Muscle of back (tissue), 11 donors: Measurements from ENCODE around the gene SPTBN1. TPM values are rescaled to one million over a fixed set of nuclear protein-coding genes. Genes with fewer than 3 reads are reported as not detected.

Source experiments
- DNase-seq, 3 donors: peaks; one replicate each; pipeline versions ENCODE4 v3.0.0 to v3.0.0-alpha.2; 2013
- polyA plus RNA-seq, 10 donors: library from polyadenylated mRNA; unstranded; fragments of 120-200 nt; gene quantifications; one replicate each; pipeline ENCODE4 v1.2.1, GENCODE V29; 2013; ENCODE audit not compliant: insufficient read length in 10 of 10

Gene SPTBN1
- polyA plus RNA-seq, 10 donors: 223 to 358 (median 266) TPM

DNA sequence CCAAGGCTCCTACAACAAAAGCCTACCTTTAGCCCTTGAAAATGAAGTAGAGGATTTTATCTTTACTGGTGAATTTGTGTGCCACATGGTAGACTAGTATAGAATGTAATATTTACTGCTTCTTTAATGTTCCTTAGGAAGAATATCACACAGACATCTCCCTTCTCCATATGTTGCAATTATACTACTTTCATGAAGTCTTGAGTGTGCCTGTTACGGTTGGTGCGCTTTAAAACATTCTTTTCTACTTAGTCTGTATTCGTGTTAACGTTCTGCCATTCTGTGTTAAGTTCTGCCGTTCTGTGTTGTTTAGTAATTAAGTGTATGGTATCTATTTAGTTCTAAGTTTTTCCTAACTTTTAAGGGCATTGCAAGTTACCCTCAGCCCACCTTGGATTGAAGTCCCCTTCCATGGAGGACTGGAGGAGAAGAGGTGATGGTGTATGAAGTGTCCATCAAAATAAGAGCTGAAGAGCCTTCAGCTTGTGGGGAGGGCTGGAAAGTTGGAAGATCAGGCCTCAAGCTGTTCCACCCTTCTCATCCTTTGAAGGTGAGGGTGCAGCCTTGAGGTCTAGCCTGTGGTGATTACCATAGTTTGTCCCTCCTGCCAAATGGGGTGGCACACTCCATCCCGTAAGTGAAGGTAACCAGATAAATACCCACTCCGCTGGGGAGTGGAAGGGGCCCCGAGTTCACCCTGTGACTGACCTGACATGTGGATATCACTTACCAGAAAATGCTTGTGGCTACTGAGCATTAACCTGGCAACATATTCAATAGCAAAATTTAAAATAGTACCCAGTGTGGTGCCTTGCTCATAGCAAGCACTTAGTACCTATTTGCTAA, 131.3 kb downstream of the SPTBN1 start:
- DNase-seq: no peak

- DNase-seq: no peak
These were observed 132.2 kb downstream of the SPTBN1 start for GRCh38 chr2:54588244-54588899.

GRCh38 chr2:54589038-54589339, 132.9 kb downstream of the SPTBN1 start:
- no peak for DNase-seq

GRCh38 chr2:54589340-54590215, 133.5 kb downstream of the SPTBN1 start:
- DNase-seq: no peak

- no peak for DNase-seq
These were observed 134.3 kb downstream of the SPTBN1 start for GRCh38 chr2:54590216-54591120.

DNA sequence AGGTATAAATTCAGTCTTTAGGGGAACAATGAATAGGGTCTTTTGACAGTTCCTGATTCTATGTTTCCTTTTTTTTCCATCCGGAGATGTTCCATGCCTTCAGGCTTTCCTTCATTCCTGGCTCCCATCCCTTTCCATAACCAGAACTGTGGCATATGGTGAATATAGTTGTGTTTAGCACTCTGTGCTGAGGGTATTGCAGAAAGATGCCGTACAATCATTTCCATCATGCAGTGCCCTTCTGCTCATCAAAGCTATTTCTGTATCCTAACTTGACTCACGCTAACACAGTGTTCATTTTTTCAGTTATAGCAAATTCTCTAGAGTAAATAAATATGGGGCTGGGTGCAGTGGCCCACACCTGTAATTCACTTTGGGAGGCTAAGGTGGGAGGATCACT, 135.4 kb downstream of the SPTBN1 start:
- no peak for DNase-seq

DNA sequence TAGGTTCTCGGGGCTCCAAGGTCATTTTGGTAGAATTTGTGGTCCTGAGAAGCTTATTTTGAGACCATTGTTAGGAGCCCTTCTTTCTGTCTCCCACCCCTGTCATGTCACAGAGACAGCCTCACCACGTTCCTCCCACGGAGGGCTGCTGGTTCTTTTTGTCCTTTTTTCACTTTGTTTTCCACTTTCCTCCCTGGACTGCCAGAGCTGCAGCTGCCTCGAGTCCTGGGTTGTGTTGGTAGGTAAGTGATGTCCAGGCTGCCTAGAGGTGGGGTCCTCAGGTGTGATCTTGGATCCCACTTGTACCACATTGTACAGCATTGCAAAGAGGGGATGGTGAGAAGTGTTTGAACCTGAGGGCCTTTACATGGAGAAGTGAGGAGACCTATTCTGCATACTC, 137.1 kb downstream of the SPTBN1 start:
- DNase-seq: no peak

GRCh38 chr2:54594048-54594447, 137.9 kb downstream of the SPTBN1 start:
- DNase-seq: no peak

DNA sequence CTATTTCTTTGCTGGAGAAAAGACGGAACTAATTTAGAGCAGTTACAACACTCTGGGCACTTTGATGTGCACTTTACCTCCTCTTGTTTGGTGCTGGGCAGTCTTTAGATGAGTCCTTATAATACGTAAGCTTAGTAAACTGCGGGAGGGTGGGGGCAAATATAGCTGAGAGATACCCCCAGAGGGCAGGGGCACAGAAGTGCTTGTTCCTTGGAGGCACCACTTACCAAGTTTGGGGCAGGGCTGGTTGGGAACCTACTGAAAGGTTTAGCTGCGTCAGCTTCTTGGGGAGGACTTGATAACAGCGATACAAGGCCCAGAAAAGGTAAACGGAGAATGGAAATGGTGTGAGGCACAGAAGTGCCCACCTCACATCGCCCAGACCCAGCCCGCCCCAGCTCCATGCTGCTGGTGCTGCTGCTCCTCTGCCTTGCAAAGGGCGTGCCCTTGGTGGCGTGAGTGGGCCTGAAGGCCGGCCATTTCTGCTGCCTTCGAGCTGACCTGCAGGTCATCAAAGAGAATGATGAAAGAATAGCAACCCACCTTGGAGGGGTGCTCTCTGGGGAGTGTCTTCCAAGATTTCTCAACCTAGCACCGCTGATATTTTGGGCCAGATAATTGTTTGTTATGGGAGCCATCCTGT, 139.2 kb downstream of the SPTBN1 start:
- DNase-seq: no peak

DNA sequence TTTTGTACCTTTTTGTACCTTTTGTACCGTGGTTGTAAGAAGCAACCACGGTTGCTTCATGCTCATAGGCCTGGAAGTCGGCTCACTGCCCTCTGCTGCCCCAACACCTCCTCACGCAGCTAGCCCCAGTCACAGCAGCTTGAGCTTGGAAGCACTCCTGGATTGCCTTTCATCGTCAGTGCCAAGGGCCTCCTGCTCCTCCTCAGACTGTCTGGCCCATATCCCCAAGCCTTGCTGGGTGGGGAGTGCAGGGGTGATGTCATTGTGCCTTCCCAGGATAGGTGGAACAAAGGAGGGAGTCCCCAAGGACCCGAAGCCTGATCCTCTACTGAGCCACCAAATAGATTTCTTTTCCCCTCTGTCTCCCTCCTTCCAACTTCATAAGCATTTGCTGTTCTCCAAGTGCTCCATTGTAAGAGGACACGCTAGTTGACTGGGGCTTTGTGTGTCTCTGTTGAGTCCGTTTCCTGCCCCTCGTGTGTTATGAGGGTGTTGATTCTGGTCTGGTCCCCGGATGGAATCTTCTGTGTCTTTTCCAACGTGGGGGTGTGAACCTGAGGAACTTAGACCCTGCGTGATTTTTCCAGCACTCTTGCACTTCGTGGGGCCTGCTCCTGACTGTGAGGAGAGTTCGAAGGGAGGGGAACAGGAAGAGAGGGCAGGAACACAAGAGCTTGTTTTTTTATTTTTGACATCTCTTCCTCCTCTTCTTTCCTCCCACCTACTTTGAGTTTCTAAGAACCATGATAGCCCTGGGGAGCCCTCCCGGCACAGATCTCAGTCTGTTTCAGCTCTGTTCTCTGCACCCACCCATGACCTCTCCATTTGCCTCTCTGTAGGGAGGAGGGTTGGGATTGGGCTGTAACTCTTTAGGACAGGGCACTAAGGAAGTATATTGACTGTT, 140.1 kb downstream of the SPTBN1 start:
- DNase-seq: no peak

DNA sequence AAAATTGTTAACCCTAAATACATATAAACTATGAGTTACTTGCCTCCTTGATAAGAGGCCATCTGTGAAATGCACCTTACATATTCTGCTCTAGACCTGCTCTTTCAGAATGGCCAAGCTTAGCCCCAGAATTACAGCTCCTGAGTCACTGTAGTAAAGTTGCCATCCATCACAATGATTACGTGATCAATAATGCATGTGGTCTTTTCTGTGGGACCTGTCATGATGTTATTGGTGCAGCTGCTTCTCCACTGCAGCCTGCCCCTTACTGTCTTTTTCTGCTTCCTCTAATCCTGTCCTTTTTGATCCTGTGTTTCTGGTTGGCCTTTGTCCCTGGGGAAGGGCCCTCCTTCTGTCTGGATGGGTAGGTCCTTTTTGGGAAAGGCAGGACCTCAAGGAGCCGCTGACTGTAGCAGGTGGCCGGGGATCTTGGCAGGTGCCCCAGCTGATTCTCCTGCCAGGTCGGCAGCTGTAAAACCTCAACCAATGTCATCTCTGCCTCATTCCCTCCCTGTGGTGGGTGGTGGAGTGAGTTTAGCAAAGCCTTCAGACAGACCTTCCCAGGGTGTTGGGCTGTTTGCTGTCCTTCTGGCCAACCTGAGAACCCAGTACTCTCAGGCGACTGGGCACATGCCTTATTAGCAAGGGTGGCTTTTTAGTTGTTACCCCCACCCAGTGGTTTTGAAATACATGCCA, 141.2 kb downstream of the SPTBN1 start:
- peak in 1 of 3 donors; percentile 43 for DNase-seq

- peak in 2 of 3 donors; percentile 47 to 57 for DNase-seq
These were observed 142.5 kb downstream of the SPTBN1 start for GRCh38 chr2:54598347-54599325.

GRCh38 chr2:54599326-54599710, 143.2 kb downstream of the SPTBN1 start:
- no peak for DNase-seq

DNA sequence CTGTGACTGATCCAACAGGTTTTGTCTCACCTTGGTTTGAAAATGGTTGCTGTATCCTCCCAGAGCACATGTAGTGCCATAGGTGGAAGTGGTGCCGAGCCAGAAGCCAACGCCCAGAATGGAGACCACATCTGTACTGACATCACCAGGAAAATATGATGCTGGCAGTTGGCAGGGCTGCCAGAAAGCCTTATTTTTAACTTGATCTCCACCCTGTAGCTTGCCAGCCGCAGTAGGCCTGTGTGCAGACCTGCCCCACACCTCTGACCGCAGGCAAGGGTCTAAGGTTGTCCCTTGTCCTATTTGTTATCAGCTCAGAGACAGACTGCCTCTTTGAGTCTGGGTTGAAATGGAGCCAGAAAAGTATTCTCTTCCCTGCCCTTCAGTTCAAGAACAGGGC, 143.8 kb downstream of the SPTBN1 start:
- DNase-seq: peak in 2 of 3 donors; percentile 44 to 65

GRCh38 chr2:54601339-54601738, 145.2 kb downstream of the SPTBN1 start:
- no peak for DNase-seq

DNA sequence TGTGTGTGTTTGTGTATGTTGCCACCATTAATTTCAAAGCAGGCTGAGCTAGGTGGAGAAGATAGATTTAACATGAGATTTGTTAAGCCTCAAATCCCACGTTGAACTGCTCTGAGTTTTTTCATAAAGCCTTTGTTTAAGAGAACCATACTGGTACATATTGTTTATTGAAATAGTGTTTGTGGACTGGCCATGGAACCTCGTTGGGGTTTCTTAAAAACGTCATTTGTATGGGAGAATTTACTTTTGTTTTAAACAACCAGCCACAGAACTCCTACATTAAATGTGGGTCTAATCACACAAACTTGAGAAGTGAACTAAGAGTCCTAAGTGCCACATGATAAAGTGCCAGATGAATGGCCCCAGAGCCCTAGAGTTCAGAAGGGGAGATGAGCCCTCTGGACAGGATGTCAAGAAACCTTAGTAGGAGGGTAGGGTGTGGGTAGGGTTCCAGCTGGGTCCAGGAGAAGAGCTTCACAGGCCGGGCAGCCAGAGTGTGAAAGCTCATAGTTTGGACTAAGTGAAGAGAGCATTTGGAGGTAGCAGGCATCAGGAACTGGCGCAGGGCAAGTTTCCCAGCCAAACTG, 146.7 kb downstream of the SPTBN1 start:
- DNase-seq: no peak

DNA sequence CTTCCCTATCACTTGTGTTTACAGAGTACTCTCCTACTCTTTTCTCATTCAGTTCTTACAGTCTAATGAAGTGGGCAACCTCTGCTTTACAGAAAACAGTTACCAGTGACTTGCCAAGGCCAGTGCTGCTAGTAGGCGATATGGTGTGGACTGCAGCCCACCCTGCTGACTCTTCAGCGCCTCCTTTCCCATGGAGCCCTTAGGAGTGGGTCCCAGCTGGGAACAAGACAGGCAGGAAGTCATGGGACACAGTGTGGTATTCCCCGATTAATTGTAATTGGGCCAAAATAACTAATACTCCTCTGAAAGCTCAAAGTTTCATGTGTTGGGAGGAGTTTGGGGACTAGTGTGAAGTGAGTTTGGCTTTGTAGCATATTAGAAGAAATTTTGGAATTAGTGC, 147.2 kb downstream of the SPTBN1 start:
- no peak for DNase-seq

DNA sequence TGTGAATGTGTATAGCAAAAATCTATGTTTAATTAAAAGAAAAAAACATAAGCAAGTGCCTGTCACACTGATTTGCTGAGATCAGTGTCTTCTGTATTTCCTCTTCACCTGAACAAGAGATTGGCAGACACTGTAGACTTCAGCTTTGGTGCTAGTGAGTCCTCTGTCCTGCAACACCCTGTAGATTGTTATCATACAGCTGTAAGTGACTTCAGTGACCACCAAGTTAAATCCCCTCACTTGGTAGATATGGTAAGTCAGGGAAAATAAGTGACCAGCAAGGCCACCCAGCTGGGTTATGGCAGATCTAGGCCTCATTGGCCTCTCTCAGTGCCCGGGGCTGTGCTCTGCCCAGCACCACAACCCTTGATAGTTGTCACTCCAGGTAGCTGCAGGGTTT, 147.7 kb downstream of the SPTBN1 start:
- DNase-seq: no peak
